Dedifferentiated amniotic fluid mesenchymal stem cell (primary cell): ENCODE measurements around the gene HSCB.
A peak's percentile ranks its signal among the peaks of the same experiment; 100 is the strongest.
"Not testable (repeated sequence)": the region's sequence is repeated elsewhere in the genome, so short reads cannot be mapped to it uniquely, and the experiment has no call there.

Experiments used
- DNase-seq: peaks from one replicate; pipeline ENCODE4 v3.0.0-alpha.2; 2016; ENCODE audit errors: extremely low spot score

HSCB gene

DNA sequence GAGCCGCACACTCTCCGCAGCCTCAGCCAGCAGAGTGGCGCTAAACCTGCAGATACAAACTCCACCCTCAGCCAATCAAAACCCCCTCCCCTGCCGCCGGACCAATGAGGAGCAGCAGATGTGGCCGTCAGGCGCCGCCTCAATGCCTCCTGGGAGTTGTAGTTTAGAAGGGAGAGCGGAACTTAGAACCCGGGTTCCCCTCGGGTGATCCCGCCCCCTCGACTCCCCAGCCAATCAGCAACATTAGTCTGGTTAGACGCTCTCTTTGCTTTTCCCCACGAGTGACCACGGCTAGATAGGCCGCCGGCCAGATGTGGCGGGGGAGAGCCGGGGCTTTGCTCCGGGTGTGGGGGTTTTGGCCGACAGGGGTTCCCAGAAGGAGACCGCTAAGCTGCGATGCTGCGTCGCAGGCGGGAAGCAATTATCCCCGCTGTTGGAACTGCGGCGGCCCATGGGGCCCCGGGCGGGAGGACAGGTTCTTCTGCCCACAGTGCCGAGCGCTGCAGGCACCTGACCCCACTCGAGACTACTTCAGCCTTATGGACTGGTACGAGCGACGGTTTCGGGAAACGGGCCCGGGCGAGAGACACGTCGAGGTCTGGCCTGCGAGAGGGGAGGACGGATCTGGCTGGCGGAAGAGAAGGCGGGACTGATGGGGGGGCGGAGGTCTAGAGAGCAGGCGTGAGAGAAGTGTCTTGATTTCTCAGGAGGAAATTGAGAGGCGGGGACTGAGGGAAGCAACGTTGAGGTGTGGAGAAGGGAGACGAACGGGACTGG lies at the start of gene HSCB, which contains the start of gene CHEK2:
Gene HSCB, plus strand, starts transcription at position 255 of the 777 bp plus-strand sequence. Its CDS starts 57 bp downstream, at position 312.
Gene CHEK2, minus strand, starts transcription at position 36 of the 777 bp plus-strand sequence. CDS start 7,099 bp downstream, outside the sequence.
- DNase-seq, result peak; percentile 99

GRCh38 chr22:28693041-28693760 lies 48.6 kb upstream of the HSCB start:
- not testable (repeated sequence) for DNase-seq

- DNase-seq, result no peak
Observed at GRCh38 chr22:28702891-28703290, 38.9 kb upstream of the HSCB start.

DNA sequence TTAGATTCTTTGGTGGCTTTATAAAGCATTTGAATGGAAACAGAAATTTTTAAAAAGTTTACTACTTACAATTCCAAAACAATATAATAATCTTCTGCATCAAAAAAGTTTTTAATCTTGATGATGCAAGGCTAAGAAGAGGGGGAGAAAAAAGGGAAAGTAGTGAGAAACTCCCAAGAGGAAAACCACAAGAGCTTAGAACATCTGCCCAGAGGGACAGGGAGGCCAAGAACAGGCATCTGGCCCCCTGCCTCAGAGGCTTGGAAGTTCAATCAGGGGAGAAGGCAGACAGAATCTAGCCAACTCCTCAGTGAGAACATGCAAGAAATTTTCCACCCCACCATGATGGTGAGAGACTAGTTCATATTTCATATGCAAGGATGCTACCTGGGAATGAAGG lies 38.4 kb upstream of the HSCB start:
- no peak for DNase-seq

DNA sequence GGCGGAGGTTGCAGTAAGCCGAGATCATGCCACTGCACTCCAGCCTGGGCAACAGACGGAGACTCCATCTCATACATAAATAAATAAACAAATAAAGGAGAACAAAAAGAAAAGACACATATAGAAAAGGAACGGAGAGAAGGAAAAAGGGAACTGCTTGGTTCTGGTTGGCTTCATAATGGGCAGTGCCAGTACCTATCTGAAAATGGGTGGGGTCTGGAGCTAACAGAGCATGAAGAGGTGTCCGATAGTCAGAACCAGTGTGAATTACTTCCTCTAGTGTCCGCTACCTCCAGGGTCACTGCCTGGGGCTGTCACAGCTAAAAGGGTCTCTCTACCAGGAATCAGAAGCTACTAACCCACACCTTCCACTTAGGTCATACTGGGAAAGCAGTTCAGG lies 35.0 kb upstream of the HSCB start:
- no peak for DNase-seq

- DNase-seq, result no peak
Observed at GRCh38 chr22:28710107-28710506, 31.7 kb upstream of the HSCB start.

DNA sequence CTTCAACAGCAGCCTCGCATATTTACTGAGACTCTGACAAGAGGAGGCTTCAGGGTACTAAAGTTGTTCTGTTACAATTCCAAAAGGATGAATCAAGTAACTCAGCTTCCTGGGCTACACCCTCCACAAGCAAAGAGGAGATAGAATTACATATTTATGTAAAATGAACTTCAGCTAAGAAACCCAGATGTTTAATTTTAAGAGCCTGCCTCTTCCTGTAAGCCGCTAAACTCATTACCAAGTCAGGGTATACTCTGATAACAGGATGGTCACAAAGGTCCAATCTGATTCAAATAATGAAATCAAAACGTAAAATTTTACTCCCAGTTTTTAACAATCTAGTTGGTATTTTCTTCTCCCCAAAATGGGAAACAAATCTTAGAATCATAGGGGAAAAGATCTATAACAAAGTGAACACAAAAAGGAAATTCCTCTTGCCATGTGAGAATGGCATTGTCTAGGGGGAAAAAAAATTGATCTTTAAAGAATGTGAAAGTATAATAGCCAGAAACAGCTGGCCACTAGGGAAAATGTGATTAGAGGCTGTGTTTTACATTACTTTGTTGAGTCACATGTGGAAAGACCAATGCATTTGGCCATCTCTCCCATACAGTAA lies 31.2 kb upstream of the HSCB start:
- DNase-seq, result peak; percentile 92

- no peak for DNase-seq
Observed at GRCh38 chr22:28711341-28711740, 30.5 kb upstream of the HSCB start.

- DNase-seq, result peak; percentile 95
Observed at GRCh38 chr22:28711820-28712777, 29.7 kb upstream of the HSCB start.

- DNase-seq, result no peak
Observed at GRCh38 chr22:28714043-28714628, 27.7 kb upstream of the HSCB start.

DNA sequence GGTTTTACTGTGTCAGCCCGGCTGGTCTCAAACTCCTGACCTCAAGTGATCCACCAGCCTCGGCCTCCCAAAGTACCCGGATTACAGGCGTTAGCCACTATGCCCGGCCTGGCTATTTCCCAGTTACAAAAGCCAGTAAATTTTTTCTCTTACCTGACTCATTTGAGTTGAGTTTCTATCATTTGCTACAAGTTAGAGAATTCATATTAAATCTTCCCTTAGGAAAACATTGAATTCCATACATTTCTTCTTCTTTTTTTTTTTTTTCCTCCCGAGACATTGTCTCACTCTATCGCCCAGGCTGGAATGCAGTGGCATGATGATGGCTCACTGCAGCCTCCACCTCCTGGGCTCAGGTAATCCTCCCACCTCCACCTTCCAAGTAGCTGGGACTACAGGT lies 26.2 kb upstream of the HSCB start:
- no peak for DNase-seq

GRCh38 chr22:28716686-28717085 lies 25.2 kb upstream of the HSCB start:
- DNase-seq, result no peak

GRCh38 chr22:28718044-28718443 lies 23.8 kb upstream of the HSCB start:
- DNase-seq, result no peak

GRCh38 chr22:28728002-28728401 lies 13.8 kb upstream of the HSCB start:
- DNase-seq, result no peak

DNA sequence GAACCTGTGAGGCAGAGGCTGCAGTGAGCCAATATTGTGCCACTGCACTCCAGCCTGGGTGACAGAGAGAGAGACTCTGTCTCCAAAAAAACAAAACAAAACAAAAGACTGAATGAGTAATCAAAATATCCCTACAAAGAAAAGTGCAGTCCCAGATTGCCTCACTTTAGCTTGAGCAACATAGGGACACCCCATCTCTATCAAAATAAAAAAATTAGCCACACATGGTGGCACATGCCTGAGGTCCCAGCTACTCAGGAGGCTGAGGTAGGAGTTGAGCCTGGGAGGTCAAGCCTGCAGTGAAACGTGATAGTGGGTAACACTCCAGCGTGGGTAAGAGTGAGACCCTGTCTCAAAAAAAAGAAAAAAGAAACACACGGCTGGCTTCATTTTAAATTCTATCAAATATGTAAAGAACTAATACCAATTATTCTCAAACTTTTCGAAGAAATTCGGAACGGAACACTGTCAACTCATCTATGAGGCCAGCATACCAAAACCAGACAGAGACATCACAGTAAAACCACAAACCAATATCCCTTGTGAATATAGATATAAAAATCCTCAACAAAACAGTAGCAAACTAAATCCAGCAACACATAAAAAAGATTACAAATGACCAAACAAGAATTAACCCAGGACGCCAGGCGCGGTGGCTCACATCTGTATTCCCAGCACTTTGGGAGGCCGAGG lies 13.1 kb upstream of the HSCB start:
- no peak for DNase-seq

DNA sequence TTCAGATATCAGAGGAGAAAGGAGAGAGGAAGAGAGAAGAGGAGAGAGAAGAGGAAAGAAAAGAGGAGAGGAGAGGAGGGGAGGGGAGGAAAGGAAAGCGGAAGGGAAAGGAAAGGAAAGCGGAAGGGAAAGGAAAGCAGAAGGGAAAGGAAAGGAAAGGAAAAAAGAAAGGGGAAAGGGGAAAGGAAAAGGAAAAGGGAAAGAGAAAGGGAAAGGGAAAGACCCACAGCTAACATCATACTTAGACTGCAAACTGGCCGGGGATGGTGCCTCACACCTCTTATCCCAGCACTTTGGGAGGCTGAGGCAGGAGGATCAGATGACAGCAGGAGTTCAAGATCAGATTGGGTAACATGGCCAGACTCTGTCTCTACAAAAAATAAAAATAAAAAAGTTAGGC lies 11.7 kb upstream of the HSCB start:
- DNase-seq, result no peak

GRCh38 chr22:28734393-28734792 lies 7.4 kb upstream of the HSCB start:
- DNase-seq, result no peak

GRCh38 chr22:28736301-28737155 lies 5.3 kb upstream of the HSCB start:
- no peak for DNase-seq

DNA sequence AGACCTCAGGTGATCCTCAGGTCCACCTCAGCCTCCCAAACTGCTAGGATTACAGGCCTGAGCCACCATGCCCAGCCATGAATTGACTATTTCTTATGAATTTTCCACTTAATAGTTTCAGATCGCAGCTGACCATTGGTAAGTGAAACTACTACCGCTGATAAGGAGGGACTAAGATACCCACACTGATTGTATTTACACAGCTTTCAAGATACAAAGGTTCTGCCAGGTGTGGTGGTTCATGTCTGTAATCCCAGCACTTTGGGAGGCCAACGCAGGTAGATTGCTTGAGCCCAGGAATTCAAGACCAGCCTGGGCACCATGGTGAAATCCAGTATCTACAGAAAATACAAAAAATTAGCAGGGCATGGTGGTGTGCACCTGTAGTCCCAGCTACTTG lies 4.1 kb upstream of the HSCB start:
- no peak for DNase-seq

DNA sequence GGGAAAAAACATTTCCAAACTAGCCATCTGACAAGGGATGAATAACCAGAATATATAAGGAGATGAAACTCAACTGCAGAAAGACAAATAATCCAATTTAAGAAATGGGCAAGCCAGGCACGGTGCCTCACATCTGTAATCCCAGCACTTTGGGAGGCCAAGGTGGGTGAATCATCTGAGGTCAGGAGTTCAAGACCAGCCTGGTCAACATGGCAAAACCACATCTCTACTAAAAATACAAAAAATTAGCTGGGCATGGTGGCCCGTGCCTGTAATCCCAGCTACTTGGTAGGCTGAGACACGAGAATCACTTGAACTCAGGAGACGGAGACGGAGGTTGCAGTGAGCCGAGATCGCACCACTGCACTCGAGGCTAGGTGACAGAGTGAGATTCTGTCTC lies 3.0 kb upstream of the HSCB start:
- not testable (repeated sequence) for DNase-seq
